Middle frontal gyrus (tissue), 1 donor: Measurements from ENCODE around the gene MKS1.

ENCODE experiments used
- DNase-seq: peaks from one replicate; pipeline ENCODE4 v3.0.0-alpha.2; 2015; ENCODE audit warnings: low spot score; ENCODE audit errors: extremely low spot score

The MKS1 gene

DNA sequence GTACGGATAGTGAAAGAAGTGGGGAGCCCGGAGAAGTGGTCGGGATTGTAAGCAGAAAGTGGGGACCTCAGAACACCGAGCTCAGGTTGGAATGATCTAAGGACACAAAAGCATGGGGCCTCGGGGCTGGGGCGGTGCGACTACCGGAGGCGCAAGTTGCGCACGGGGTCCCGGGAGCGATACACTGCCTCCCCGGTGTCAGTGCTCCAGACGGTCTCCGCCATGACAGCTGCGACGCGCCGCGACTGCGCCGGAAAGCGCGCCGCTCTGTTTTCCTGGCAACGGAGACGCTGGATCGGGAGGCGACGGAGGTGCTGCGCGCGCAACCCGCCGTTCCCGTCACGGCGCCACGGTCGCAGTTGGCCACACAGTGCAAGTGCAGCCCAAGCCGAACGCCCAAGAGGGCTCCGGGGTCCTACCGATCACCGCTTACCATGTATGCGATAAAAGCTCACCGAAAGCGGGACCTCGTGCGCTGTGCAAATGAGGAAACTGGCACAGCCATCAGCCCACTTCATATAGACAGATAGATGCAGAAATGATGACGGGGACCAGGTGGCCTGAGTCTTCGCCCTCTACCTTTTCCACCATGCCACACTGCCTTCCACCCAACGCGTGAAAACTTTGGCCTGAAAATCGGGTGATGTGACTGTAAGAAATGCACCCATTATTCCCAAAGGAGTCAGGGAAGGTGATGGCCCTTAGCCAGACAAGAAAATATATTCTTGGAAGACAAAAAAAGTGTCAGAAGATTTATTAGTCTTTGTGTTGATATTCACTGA, at the start of gene MKS1:
Gene MKS1 (minus strand): TSS at position 249 of the 782 bp plus-strand sequence. CDS start 25 bp downstream, at position 224.
- peak; percentile 90 for DNase-seq

GRCh38 chr17:58268326-58268725, 49.3 kb upstream of the MKS1 start:
- DNase-seq = no peak

DNA sequence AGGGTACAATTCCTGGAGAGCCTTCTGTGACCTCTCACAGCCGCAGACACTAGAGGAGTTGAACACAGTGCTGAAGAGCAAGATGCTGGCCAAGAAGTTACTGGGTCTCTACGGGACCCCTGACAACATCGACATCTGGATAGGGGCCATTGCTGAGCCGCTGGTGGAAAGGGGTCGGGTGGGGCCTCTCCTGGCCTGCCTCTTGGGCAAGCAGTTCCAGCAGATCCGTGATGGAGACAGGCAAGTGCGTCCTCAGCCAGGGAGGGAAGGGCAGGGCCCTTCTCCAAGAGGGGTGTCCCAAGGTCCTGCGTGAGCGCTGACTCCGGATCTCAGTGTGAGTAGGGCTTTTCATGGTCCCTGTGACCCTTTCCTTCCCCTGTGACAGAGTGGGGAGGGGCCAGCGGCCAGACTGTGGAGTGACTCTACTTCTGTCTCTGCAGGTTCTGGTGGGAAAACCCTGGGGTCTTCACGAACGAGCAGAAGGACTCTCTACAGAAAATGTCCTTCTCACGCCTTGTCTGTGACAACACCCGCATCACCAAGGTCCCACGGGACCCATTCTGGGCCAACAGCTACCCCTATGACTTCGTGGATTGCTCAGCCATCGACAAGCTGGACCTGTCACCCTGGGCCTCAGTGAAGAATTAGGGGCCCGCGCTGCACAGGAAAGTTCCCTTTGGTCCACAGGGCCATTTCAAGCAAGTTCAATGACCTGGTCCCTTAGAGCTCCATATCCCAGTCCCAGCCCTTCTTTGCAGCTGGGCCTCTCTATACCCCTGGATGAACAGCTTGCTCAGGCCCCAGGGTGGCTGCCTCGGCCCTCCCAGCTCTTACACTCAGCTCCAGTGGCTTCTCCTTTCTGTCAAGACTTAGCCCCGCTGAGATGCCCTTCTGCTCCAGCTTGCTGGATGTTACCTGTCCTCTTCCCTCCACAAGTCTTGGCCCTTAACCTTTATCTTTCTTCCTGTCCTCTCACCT, 48.6 kb upstream of the MKS1 start:
- no peak for DNase-seq

- no peak for DNase-seq
Measured at GRCh38 chr17:58265902-58266875, 47.1 kb upstream of the MKS1 start.

DNA sequence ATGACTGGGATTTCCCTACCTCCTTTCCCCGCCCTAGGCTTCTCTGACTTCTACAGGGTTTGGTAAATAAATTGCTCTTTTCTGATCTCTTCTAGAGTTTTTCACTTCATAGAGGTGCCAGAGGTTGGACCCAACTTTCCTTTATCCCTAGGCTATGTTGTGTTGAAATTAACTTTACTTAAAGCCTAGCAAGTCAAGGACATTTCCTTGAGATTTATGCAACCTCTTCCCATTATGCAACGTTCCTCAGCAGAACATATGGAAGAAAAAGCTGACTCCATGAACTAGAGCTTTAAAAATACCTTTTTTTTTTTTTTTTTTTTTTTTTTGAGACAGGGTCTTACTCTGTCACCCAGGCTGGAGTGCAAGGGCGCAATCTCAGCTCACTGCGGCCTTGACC, 46.2 kb upstream of the MKS1 start:
- no peak for DNase-seq

GRCh38 chr17:58264407-58265103, 45.5 kb upstream of the MKS1 start:
- DNase-seq = no peak

DNA sequence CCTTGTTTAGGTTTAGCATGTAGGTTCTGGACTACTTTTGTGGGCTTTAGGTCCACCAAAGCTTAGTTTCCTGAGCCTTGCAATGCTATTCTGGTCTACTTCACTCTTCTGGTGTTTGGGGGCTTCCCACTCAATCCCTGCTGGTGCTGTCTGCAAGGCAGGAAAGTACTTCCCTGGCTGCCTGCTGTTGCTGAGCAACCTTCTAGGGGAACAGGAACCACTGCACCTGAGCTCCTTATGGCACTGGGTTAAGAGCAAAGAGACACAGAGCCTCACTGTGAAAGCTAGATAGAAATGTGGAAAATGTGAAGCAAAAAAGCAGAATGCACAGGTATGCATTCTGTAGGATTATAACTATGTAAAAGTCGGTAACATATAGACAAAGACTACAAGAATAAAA, 44.7 kb upstream of the MKS1 start:
- no peak for DNase-seq

DNA sequence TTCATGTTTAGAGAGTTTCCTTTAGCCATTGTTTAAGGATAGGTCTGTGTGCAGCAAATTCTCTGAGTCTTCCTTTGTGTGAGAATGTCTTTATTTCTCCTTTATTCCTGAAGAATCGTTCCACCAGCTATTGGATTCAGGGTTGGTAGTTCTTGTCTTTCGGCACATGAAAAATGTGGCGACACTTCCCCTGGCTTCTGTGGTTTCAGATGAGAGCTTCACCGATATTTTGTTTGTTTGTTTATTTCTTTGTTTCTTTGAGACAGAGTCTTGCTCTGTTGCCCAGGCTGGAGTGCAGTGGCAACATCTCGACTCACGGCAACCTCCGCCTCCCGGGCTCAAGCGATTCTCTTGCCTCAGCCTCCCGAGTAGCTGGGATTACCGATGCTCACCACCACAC, 43.1 kb upstream of the MKS1 start:
- DNase-seq = no peak

GRCh38 chr17:58254803-58255202, 35.7 kb upstream of the MKS1 start:
- no peak for DNase-seq

DNA sequence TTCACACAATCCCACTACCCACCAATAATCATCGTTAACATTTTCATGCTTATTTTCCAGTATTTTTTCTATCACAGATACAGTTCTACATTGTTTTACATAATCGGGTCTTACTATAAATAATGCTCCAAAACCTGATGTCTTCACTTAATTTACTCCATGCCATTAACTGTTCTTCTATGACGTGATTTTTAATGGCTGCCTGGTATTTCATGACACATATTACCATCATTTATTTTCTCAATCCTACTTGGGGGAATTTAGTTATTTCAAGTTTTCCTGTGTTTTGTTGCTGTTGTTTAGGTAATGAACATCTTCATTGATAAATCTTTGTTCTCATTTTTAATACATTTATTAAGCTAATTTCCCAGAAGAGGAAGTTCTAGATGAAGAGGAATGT, 34.0 kb upstream of the MKS1 start:
- DNase-seq = no peak

- no peak for DNase-seq
Measured at GRCh38 chr17:58252141-58252540, 33.1 kb upstream of the MKS1 start.

GRCh38 chr17:58250344-58251011, 31.4 kb upstream of the MKS1 start:
- no peak for DNase-seq

DNA sequence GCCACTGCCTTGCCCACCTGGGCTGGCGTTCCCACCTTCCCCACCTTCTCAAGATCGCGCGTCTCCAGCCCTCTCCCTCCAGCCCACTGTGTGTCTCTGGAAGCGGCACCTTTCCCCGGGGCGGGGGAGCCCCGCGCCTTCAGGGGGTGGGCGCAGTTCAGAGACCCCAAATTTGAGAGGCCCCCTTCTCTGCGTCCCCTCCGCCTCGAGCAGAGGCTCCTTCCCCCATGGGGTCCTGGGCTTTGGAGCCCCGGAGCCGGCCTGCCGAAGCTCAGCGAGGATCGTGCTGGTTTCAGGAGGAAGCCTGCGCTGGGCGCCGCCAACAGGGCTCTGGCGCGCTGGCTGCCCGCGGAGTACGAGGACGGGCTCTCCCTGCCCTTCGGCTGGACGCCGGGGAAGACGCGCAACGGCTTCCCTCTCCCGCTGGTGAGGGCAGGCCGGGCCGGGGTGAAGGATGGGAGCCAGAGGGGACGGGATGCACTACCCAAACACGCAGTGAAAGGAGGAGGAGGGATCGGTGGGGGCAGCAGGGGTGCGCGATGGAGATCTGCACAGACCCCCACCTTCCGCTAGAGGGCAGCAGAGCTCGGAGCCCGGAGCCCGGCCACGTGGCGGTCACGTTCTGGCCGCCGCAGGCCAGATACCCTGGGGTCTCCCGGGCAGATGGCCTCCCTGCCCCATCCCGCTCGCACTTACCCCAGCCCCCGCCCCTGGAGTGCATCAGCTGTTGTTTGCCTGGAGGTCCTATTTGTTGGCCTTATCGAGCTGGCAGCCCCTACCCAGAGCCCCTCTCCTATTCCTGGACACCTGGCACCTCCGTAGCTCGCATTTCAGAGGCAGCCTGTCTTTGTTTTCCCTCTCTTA, 30.4 kb upstream of the MKS1 start:
- DNase-seq = no peak

DNA sequence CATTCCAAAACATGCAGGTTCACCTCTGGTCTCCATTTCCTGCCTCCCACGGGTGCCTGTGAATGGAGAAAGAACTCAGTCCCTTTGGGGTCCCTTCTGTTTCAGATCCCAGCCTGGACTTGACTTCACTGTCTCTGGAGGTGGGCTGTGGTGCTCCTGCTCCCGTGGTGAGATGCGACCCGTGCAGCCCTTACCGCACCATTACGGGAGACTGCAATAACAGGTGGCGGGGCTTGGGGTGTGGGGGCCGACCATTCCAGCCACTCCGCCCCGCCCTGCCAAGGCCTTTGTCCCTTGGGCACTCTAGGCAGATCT, 29.9 kb upstream of the MKS1 start:
- DNase-seq = no peak

DNA sequence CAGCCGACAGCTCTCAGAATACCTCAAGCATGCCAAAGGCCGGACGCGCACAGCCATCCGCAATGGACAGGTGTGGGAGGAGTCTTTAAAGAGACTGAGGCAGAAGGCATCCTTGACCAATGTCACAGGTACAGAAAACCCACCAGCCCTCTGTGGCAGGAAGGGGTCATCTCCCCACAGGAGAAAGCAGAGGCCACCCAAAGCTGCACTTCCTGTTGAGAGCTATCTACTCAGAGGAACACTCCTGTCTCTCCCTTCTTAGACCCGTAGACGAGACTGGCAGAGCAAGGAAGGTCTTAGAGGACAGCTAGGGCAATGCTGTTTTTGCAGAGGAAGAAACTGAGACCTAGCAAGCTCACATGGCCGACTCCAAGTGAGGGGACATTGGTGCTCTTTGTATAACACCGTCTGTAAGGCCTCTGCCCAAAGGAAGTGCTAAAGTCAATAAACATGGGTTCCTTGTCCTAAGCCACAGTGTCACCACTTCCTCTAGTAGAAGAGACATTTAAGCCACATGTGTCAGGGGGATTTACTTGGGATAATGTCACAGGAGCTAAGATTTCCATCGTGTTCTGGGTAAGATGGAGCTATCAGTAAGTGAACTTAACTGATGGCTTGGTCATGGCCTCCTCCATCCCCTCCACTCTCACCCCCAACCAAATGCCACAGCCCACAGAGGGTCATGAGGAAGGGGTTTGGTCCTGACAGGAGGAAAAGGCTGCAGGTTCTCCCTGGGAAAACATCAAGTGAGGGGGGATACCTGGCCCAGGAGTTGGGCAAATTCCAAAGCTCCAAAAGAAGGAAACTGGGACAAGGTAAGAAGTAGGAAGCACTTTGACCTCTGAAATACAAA, 28.7 kb upstream of the MKS1 start:
- no peak for DNase-seq

DNA sequence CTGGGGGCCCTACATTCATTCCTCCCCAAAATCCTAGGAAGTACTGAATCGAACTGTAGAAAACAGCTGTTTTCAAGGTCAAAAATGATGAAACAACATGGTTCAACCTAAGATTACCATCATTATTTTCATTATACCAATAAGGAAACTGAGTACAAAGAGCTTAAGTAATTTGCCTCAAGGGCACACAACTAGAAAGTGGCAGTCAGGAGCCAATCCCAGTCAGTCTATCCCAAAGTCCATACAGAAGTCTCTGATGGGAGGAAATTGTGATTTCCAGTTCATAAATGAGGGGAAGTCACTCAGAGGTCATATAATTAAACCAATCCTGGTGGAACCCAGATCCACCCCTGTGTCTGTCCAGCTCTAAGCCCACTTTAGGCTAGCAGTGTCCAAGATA, 27.7 kb upstream of the MKS1 start:
- DNase-seq = no peak

DNA sequence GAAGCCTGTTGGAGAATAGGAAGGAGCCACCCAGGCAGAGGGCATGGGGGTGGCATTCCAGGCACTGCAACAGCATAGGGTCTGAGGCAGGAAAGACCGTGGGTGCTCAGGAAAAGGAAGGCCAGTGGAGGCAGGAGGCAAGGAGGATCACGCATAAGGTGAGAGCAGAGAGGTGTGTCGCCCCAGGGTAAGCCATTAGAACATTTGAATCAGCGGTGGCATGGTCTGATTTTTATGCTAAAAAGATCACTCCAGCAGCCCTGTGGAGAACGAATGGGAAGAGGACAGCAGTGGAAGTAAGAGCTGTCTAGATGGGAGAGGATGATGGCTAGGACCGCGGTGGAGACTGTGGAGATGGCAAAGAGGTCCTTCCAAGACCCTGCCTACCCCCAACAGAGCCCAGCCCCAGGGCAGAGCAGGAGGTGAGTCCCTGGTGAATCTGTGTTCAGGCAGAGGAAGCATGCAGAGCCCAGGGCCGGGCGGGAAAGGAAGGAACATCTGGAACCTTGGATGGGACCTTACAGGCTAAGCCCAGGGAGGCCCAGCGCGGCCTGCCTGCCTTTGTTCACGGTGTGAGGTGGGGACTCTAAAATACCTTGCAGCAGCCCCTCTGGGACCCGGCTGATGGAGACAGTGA, 27.2 kb upstream of the MKS1 start:
- no peak for DNase-seq
